SH-SY5Y (cell line): Measurements from ENCODE around the gene LRWD1.
A peak's percentile ranks its signal among the peaks of the same experiment; 100 is the strongest.

ENCODE experiments used
- GATA2 ChIP-seq: IDR thresholded peaks from 2 replicates; pipeline ENCODE4 v1.6.1; 2011; ENCODE audit warnings: mild to moderate bottlenecking, low read depth, low read length
- GATA3 ChIP-seq: IDR thresholded peaks from 2 replicates; pipeline ENCODE4 v1.6.1; 2011; ENCODE audit warnings: low read depth, mild to moderate bottlenecking, low read length, moderate library complexity

LRWD1 gene

GRCh38 chr7:102464577-102465280, at the start of gene LRWD1, which contains the start of gene ALKBH4:
Gene LRWD1 (plus strand): TSS chr7:102464984. CDS start chr7:102465081, 97 bp downstream.
Gene ALKBH4 (minus strand): TSS chr7:102464863. CDS start chr7:102464836, 27 bp downstream.
- TF ChIP-seq GATA2: 0 out of 2 replicates have a peak, but pooled peaks have one; percentile 19
- TF ChIP-seq GATA3: no peak

- no peak; the same call in 1 of the 2 replicates for TF ChIP-seq GATA3
- peak; percentile 94 for TF ChIP-seq GATA2
These were observed 49.0 kb upstream of the LRWD1 start for GRCh38 chr7:102415685-102416225.

GRCh38 chr7:102416406-102416805, 48.4 kb upstream of the LRWD1 start:
- TF ChIP-seq GATA3 (no peak), GATA2 (no peak)

- TF ChIP-seq GATA2: no peak
- TF ChIP-seq GATA3: no peak
These were observed 47.7 kb upstream of the LRWD1 start for GRCh38 chr7:102417105-102417504.

- TF ChIP-seq GATA2: no peak
- no peak for TF ChIP-seq GATA3
These were observed 46.2 kb upstream of the LRWD1 start for GRCh38 chr7:102418592-102418991.

- TF ChIP-seq GATA3: no peak
- TF ChIP-seq GATA2: no peak
These were observed 43.0 kb upstream of the LRWD1 start for GRCh38 chr7:102421706-102422240.

GRCh38 chr7:102424129-102424551, 40.6 kb upstream of the LRWD1 start:
- TF ChIP-seq GATA2 (no peak), GATA3 (no peak)

- no peak for TF ChIP-seq GATA3
- TF ChIP-seq GATA2: no peak
These were observed 40.0 kb upstream of the LRWD1 start for GRCh38 chr7:102424787-102425218.

GRCh38 chr7:102425639-102426267, 39.0 kb upstream of the LRWD1 start:
- TF ChIP-seq GATA3: no peak
- TF ChIP-seq GATA2: no peak

GRCh38 chr7:102426268-102427018, 38.3 kb upstream of the LRWD1 start:
- TF ChIP-seq GATA3 (no peak), GATA2 (no peak)

- TF ChIP-seq GATA2 (no peak), GATA3 (no peak)
These were observed 37.8 kb upstream of the LRWD1 start for GRCh38 chr7:102427019-102427405.

GRCh38 chr7:102429141-102429899, 35.5 kb upstream of the LRWD1 start:
- TF ChIP-seq GATA2 (no peak), GATA3 (no peak)

GRCh38 chr7:102431617-102432298, 33.0 kb upstream of the LRWD1 start:
- no peak for TF ChIP-seq GATA3
- no peak for TF ChIP-seq GATA2
